Activated T-helper 1 cell treated with anti-CD3 and anti-CD28 coated beads, Interleukin-2, amount 50 U/mL, for 16 hours (primary cell): ENCODE measurements around the gene DECR2.
A peak's percentile ranks its signal among the peaks of the same experiment; 100 is the strongest.
"Not testable (repeated sequence)": the region's sequence is repeated elsewhere in the genome, so short reads cannot be mapped to it uniquely, and the experiment has no call there.

Experiments used
- DNase-seq, 2 donors: peaks; one replicate each; pipeline ENCODE4 v3.0.0-alpha.2; 2020; ENCODE audit warnings: low read depth in 1 of 2, low spot score in 1 of 2

DECR2 gene, protein sequence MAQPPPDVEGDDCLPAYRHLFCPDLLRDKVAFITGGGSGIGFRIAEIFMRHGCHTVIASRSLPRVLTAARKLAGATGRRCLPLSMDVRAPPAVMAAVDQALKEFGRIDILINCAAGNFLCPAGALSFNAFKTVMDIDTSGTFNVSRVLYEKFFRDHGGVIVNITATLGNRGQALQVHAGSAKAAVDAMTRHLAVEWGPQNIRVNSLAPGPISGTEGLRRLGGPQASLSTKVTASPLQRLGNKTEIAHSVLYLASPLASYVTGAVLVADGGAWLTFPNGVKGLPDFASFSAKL

DNA sequence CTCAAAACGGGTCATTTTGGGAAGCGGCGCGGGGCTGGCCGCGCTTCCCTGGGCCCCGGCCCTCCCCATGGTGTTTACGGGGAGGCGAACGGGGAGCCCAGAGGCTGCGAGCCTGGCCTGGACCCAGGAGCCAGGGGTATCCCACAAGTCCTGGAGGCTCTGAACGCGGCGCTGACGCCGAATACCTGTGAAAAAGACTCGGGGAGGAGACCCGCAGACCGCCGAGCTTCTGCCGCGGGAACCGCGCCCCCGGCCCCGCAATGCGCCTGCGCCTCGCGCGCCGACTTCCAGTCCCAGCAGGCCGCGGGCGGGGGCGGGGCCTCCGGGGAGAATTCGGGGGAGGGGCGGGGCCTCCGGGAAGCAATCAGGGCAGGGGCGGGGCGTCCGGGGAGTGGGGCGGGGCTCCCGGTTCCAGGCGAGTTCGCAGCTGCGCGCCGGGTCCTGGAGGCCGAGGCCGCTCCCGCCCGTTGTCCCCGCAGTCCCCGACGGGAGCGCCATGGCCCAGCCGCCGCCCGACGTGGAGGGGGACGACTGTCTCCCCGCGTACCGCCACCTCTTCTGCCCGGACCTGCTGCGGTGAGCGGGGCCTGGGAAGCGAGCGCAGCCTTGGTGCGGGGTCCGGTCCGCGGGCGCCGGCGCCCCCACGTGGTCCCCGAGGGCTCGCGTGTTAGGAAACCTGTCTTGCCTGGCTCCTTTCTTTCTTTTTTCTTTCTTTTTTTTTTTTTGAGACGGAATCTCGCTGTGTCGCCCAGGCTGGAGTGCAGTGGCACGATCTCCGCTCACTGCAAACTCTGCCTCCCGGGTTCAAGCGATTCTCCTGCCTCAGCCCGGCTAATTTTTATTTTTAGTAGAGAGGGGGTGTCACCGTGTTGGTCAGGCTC lies at the start of gene DECR2:
TSS of gene DECR2 (plus strand) at position 418 of the 881 bp plus-strand sequence. CDS start at position 497, 79 bp downstream.
- DNase-seq, result peak; percentile 98 to 99

DNA sequence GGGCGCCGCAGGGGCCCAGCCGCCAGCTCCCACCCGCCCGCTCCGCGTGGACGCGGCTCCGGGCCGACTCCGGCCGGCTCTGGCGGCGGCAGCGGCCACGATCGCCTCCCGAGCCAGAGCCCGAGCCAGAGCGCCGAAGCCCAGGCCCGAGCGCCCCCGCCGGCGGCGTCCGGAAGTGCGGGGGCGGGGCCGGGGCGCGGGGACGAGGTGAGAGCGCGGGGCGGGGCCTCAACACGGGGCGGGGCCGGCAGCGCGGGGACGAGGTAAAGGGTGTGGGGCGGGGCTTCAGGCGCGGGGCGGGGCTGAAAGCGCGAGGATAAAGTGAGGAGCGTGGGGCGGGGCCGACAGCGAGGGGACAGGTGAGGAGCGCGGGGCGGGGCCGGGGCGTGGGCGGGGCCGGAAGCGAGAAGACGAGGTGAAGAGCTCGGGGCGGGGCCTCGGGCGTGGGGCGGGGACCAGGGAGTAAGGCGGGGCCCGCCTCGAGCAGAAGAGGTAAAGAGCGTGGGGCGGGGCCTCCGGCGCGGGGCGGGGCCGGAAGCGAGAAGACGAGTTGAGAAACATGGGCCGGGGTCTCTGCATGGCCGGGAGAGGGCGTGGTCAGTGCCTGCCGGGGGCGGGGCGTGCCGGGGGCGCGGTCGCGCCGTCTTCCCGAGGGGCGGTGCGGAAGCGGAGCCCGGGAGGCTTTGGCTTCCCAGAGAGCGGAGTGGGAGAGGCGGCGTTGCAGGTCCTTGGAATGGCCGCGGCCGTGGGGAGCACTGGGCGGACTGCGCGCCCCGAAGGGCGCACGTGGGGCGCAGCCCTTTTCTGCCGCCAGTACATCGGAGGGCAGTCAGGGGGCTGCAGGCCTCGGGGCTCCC lies 48.9 kb upstream of the DECR2 start, which contains the start of gene AXIN1:
TSS of gene AXIN1 (minus strand) at position 177 of the 857 bp plus-strand sequence. CDS start 5,698 bp downstream, outside the sequence.
- DNase-seq, result peak; percentile 100

- no peak for DNase-seq
These were observed 48.0 kb upstream of the DECR2 start for GRCh38 chr16:353404-354290.

DNA sequence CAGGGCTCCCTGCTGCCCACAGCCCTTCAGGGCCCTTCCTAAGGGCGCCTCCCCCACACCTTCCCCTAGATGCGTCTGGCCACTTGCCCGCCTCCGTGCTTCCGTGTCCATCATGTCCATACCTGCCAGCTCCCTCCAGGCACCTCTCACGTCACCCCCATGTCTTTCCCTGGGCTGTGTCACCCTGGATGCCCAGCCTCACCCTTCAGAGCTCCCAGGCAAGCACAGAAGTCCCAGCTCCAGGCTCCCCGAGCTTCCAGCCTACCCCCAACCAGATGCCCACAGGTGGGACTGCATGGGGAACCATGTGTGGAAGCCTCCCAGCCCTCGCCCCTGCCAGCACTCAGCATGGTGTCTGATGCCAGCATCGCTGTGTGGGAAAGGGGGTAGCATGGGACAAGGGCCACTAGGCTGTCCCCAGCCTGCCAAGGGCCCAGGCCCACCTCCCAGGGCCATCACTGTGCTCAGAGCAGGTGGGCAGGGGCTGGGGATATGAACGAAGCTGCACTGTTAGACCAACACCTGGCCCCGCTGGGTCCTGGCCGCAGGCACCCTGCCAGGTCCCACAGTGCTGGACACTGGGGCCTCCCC lies 47.3 kb upstream of the DECR2 start:
- DNase-seq, result no peak

GRCh38 chr16:354971-355461 lies 46.7 kb upstream of the DECR2 start:
- no peak for DNase-seq

DNA sequence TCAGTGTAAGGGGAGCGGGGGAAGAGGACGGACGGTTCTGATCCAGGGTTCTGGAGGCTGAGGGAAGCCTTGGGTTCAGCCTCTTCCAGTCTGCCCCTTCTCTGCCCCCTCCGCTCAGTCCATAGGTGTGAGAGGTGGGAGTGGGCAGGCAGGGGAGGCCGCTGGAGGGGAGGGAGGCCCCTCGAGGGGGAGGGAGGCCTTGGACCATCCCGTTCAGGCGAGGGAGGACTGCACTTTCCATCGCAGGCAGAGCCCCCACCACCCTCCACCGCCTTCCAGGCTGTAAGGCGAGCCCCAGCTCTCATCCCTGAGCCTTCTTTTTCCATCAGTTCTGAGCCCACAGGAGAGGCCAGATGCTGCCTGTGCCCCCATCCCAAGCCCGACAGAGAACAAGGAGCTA lies 44.9 kb upstream of the DECR2 start:
- no peak for DNase-seq

- DNase-seq, result no peak
These were observed 42.5 kb upstream of the DECR2 start for GRCh38 chr16:359067-359763.

- no peak for DNase-seq
These were observed 41.6 kb upstream of the DECR2 start for GRCh38 chr16:359871-360697.

- no peak for DNase-seq
These were observed 40.9 kb upstream of the DECR2 start for GRCh38 chr16:360698-361336.

DNA sequence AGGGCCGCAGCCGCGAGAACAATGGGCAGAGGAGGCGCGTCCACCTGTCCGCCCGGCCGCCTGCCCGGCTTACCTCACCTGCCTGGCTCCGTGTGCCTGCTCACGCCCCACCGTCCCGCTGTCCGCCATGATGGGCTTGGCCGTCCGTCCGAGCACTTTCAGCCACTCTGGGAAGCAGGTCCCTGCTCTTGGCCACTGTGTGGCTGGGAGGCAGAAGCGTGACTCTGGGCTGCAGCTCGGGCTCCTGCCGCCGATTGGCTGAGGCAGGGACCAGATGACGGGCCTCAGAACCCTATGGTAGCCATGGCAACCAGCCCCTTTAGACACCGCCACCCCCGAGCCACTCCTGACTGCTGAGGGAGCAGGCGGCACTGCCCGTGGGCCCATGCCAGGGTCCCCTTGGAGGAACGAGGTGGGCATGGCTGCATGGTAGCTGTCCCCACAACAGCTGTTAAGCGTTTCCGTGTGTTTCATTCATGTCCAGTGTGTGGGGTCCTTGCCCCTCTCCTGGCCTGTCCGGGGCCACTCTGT lies 40.3 kb upstream of the DECR2 start:
- no peak for DNase-seq

DNA sequence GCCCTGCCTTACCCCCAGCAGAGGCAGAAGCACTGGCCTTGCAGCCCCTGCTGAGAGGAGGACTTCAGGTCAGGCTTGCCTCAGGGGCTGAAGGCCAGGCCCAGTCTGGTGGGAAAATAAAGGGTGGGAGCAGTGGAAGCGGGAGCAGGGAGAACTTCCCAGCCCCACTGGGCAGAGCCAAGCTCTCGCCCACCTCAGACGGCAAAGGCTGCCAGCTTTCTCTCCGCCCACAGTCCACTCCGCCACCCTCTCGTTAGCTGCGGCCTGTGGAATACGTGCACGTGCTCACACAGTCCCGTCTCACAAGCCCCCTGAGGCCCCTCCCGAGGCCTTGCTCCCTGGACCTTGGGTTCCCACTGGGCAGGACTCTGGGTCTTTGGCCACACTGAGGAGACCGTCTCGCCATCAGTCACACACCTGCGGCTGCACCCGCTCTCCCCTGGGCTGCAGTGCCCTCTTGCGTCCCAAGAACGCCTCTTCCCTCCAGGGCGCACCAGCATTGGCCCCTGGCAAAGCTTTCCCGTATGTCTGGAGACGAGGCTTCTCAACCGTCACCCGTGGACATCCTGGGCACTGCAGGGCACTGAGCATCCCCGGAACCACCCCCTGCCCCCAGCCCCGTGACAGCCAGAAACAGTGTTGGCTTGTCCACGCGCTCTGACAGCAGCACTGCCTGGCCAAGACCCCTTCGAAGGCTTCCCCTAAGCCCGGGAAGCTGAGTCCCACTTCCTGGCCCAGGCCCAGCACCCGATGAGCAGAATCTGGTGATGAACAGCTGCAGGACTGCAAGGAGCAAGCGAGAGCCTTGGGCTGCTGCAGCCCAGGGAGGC lies 39.6 kb upstream of the DECR2 start:
- peak; percentile 54 to 56 for DNase-seq

DNA sequence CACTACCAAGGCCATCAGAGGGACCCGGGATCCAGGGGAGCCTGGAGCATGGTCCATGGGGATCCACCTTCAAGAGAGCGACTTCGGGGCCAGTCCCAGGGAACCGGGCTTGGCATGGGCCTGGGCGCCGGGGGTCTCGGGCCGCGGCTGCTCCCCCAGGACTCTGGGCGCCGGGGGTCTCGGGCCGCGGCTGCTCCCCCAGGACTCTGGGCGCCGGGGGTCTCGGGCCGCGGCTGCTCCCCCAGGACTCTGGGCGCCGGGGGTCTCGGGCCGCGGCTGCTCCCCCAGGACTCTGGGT lies 39.0 kb upstream of the DECR2 start:
- DNase-seq, result not testable (repeated sequence)

- no peak for DNase-seq
These were observed 38.4 kb upstream of the DECR2 start for GRCh38 chr16:363110-363765.

- DNase-seq, result no peak
These were observed 37.8 kb upstream of the DECR2 start for GRCh38 chr16:363766-364490.

DNA sequence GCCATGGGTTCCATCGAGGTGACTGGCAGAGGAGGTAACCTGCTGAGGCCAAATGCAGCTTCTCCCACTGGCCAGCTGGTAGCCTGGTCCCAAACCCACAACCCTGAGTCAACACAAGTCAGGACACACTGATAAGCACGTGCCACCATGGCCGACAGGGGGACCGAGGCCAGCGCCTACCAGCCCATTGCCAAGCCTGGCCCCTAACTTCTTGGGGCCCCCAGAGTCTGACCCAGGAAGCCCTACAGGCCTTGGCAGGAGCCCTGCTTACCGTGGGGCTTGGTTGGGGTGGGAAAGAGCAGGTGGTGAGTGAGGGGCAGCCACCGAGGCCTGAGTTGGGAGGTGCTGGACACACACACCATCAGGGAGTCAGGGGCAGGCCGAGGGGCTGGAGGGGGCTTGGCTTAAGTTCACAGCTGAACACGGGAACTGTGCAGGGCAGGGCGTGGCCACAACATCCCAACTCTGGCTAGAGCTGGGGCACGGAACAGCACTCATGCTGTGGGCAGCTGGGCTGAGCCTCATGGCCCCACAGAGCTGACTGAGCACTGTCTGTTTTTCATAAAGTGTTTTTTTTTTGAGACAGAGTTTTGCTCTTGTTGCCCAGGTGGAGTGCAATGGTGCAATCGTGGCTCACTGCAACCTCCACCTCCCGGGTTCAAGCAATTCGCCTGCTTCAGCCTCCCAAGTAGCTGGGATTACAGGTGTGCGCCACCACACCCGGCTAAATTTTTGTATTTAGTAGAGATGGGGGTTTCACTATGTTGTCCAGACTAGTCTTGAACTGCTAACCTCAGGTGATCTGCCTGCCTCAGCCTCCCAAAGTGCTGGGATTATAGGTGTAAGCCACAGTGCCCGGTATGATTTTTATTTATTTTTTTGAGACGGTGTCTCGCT lies 36.8 kb upstream of the DECR2 start:
- no peak for DNase-seq
